Neural progenitor cell (in vitro differentiated cells): ENCODE measurements around the gene ANKS1B.

Source experiments
- EZH2phosphoT487 ChIP-seq: fragments of 200-600 bp; sonication (generic); IDR thresholded peaks from 2 replicates; pipeline ENCODE4 v1.6.1; 2017; ENCODE audit warnings: antibody characterized with exemption
- TF ChIP-seq, protein P1 (sequence below): fragments of 200-600 bp; sonication (generic); IDR thresholded peaks from 2 replicates; pipeline ENCODE4 v1.5.1; 2017; ENCODE audit warnings: antibody characterized with exemption, mild to moderate bottlenecking

DNA sequence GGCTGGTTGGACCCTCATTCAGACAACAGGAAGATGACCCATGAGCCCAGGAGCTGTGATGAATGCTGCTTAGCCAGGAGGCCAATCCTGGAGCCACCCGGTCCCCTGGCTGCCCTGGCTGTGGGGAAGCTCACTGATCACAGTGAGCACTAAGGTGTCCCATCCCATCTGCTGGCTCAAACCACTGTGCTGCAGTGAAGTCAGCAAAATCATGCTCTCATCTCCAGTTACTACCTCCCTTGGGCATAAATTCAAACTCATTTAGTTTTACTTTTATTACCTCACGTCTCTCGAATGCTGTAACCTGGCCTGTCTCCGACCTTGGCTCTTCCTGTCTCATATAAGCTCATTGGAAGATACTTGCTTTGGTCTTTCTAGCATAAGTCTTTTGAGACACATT is 1227.3 kb downstream of the ANKS1B start:
- TF ChIP-seq, protein P1, sequence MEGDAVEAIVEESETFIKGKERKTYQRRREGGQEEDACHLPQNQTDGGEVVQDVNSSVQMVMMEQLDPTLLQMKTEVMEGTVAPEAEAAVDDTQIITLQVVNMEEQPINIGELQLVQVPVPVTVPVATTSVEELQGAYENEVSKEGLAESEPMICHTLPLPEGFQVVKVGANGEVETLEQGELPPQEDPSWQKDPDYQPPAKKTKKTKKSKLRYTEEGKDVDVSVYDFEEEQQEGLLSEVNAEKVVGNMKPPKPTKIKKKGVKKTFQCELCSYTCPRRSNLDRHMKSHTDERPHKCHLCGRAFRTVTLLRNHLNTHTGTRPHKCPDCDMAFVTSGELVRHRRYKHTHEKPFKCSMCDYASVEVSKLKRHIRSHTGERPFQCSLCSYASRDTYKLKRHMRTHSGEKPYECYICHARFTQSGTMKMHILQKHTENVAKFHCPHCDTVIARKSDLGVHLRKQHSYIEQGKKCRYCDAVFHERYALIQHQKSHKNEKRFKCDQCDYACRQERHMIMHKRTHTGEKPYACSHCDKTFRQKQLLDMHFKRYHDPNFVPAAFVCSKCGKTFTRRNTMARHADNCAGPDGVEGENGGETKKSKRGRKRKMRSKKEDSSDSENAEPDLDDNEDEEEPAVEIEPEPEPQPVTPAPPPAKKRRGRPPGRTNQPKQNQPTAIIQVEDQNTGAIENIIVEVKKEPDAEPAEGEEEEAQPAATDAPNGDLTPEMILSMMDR = no peak
- TF ChIP-seq EZH2phosphoT487 = no peak
